Measurements from ENCODE around the gene ZNF366. TPM values are rescaled to one million over a fixed set of nuclear protein-coding genes. Genes with fewer than 3 reads are reported as not detected.
A peak's percentile ranks its signal among the peaks of the same experiment; 100 is the strongest.

Gene ZNF366
- total RNA-seq, 2 donors from 2014 or later: not detected

DNA sequence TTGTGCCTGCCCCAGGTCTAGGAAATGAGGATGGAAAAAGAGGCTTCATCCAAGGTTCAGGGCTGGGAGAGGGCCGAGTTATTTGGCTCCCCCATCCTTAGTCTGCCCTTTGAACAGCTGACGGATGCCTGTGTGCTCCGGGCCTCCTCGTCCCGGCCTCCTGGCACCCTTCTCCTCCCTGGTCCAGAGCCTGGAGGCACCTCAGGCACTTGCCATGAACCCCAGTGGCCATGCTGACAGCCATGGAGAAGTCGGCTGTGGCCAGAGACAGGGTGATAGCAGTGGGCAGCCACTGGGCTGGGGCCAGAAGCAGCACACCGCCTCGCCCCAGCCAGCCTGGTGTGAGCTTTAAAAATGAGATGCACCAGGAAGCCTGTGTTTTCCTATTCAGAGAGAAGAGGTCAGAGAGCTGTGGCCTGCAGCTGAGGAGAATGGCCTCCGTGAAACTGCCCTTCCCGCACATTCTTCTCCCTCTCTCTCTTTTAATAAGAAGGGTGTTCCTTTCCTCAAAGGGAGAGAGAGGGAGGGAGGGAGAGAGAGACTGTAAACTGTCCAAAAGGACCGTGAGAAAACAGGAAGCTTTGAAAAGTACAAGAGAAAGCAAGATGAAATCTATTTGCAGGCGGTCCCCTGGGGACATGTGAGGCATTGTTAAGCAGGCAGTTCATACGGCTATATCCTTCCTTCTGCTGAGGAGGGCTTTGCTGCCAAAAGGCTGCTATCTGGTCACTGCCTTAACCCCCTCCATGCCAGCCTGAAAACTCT, 55.3 kb downstream of the ZNF366 start:
- WGBS, 2 experiments (ENCODE audit: insufficient coverage in 1 of 2, insufficient read length in 1 of 2): 49 to 79% methylated on average over 4 to 11 of the region's 13 CpGs
- H3K4me1 Mint-ChIP-seq: peaks cover 10% of the 10 kb centered on the region

DNA sequence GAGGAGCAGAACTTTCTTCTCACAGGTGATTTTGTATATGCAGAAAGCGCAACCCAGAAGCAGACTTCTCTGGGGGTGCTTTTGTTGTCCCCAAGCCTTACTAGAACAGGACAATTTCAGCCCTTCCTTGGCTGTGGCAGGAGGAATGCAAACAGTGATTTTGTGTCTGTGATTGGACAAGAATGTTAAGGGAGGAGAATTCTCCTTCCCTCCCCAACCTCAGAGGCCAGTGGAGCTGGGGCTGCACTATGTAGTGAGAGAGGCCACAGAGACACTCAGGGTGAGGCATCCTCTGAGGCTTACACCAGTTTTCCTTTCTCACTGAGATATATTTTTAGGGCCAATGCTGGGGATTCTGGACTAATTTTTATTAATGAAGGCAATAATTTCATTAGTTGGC, 58.8 kb downstream of the ZNF366 start:
- WGBS, 2 experiments (ENCODE audit: insufficient coverage in 1 of 2, insufficient read length in 1 of 2): 0% methylated on average over 1 of the region's 1 CpG; no CpG with 5 or more reads in 1 of the 2 experiments
- TF ChIP-seq, protein P1, sequence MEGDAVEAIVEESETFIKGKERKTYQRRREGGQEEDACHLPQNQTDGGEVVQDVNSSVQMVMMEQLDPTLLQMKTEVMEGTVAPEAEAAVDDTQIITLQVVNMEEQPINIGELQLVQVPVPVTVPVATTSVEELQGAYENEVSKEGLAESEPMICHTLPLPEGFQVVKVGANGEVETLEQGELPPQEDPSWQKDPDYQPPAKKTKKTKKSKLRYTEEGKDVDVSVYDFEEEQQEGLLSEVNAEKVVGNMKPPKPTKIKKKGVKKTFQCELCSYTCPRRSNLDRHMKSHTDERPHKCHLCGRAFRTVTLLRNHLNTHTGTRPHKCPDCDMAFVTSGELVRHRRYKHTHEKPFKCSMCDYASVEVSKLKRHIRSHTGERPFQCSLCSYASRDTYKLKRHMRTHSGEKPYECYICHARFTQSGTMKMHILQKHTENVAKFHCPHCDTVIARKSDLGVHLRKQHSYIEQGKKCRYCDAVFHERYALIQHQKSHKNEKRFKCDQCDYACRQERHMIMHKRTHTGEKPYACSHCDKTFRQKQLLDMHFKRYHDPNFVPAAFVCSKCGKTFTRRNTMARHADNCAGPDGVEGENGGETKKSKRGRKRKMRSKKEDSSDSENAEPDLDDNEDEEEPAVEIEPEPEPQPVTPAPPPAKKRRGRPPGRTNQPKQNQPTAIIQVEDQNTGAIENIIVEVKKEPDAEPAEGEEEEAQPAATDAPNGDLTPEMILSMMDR (conservative IDR thresholded peaks at IDR 0.05): no peak
- Histone ChIP-seq H3K9ac (ENCODE audit: extremely low read depth, low read length, poor library complexity, severe bottlenecking) (no peak overlapping the region), H3K4me1 (ENCODE audit: control insufficient read depth, insufficient read depth, low read length) (peaks cover 8% of the 10 kb centered on the region), H3K4me3 (ENCODE audit: low read length) (no peak overlapping the region), H3K27me3 (ENCODE audit: control insufficient read depth, insufficient read depth, low read length, poor library complexity, severe bottlenecking) (no peaks in the 10 kb centered on the region), H3K27ac (ENCODE audit: low read depth, low read length) (no peak overlapping the region), H3K36me3 (ENCODE audit: control insufficient read depth, insufficient read depth, low read length) (no peaks in the 10 kb centered on the region), H3K9me3 (ENCODE audit: control insufficient read depth, low read length) (no peaks in the 10 kb centered on the region)
- Mint-ChIP-seq H3K4me3 (no peak overlapping the region), H3K4me1 (peaks cover 10% of the 10 kb centered on the region), H3K27me3 (ENCODE audit: insufficient read depth) (peaks cover 2% of the 10 kb centered on the region), H3K27ac (no peak overlapping the region), H3K9me3 (no peaks in the 10 kb centered on the region), H3K36me3 (ENCODE audit: low read depth) (no peaks in the 10 kb centered on the region)
- no peak for DNase-seq

More for the DNA sequence above, 55.3 kb downstream of the ZNF366 start:
- no peak overlapping the region for H3K4me3 ChIP-seq (ENCODE audit: low read length)
- no peak overlapping the region for H3K9ac ChIP-seq (ENCODE audit: extremely low read depth, low read length, poor library complexity, severe bottlenecking)
- H3K27ac ChIP-seq (ENCODE audit: low read depth, low read length): peak overlapping the region; percentile 92
- H3K36me3 Mint-ChIP-seq (ENCODE audit: low read depth): no peaks in the 10 kb centered on the region
- H3K27ac Mint-ChIP-seq: peak overlapping the region; percentile 78
- H3K9me3 ChIP-seq (ENCODE audit: control insufficient read depth, low read length): no peaks in the 10 kb centered on the region
- no peaks in the 10 kb centered on the region for H3K9me3 Mint-ChIP-seq
- DNase-seq: peak; percentile 55
- peaks cover 7% of the 10 kb centered on the region for H3K27me3 Mint-ChIP-seq (ENCODE audit: insufficient read depth)
- no peak overlapping the region for H3K4me3 Mint-ChIP-seq
- H3K27me3 ChIP-seq (ENCODE audit: control insufficient read depth, insufficient read depth, low read length, poor library complexity, severe bottlenecking): no peaks in the 10 kb centered on the region
- H3K36me3 ChIP-seq (ENCODE audit: control insufficient read depth, insufficient read depth, low read length): no peaks in the 10 kb centered on the region
- TF ChIP-seq, protein P1 (conservative IDR thresholded peaks at IDR 0.05): no peak
- H3K4me1 ChIP-seq (ENCODE audit: control insufficient read depth, insufficient read depth, low read length): peaks cover 8% of the 10 kb centered on the region

DNA sequence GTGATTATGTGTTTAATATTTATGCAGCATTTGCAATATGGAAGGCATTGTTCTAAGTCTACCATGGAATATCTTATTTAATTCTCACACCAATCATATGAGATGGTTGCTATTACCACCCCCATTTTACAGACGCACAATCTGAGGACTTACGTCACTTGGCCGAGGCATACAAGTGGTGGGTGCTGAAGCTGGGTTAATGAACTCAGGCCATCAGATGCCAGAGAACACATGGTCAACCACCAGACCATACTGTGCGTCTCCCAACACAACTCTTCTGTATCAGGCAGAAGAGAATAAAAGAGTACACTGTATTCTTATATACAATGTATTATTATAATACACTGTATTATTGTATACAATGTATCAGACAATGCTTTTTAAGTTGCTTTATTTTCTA, 59.5 kb downstream of the ZNF366 start:
- H3K36me3 Mint-ChIP-seq (ENCODE audit: low read depth): no peaks in the 10 kb centered on the region
- H3K9me3 Mint-ChIP-seq: no peaks in the 10 kb centered on the region
- no peak overlapping the region for H3K27ac ChIP-seq (ENCODE audit: low read depth, low read length)
- no peaks in the 10 kb centered on the region for H3K9me3 ChIP-seq (ENCODE audit: control insufficient read depth, low read length)
- H3K27me3 ChIP-seq (ENCODE audit: control insufficient read depth, insufficient read depth, low read length, poor library complexity, severe bottlenecking): no peaks in the 10 kb centered on the region
- H3K4me3 Mint-ChIP-seq: no peak overlapping the region
- H3K4me1 Mint-ChIP-seq: peaks cover 10% of the 10 kb centered on the region
- TF ChIP-seq, protein P1 (conservative IDR thresholded peaks at IDR 0.05): no peak
- peaks cover 8% of the 10 kb centered on the region for H3K4me1 ChIP-seq (ENCODE audit: control insufficient read depth, insufficient read depth, low read length)
- no peak overlapping the region for H3K9ac ChIP-seq (ENCODE audit: extremely low read depth, low read length, poor library complexity, severe bottlenecking)
- H3K27ac Mint-ChIP-seq: no peak overlapping the region
- H3K27me3 Mint-ChIP-seq (ENCODE audit: insufficient read depth): peaks cover 2% of the 10 kb centered on the region
- no peak for DNase-seq
- no peak overlapping the region for H3K4me3 ChIP-seq (ENCODE audit: low read length)
- 97 to 100% methylated on average over 2 to 4 of the region's 4 CpGs for WGBS, 2 experiments (ENCODE audit: insufficient coverage in 1 of 2, insufficient read length in 1 of 2)
- H3K36me3 ChIP-seq (ENCODE audit: control insufficient read depth, insufficient read depth, low read length): no peaks in the 10 kb centered on the region

Measured in endodermal cell (in vitro differentiated cells).